ENCODE data around the gene PKD2.
"Not testable (repeated sequence)": the region's sequence is repeated elsewhere in the genome, so short reads cannot be mapped to it uniquely, and the experiment has no call there.

PKD2 gene

GRCh38 chr4:87986508-87986907 lies 20.9 kb upstream of the PKD2 start:
- WGBS, 2 experiments (ENCODE audit: insufficient coverage in 2 of 2): 80 to 89% methylated on average over 6 of the region's 9 CpGs
- H3K36me3 ChIP-seq (ENCODE audit: control insufficient read depth, insufficient read depth, low read length): peaks cover 2% of the 10 kb centered on the region

GRCh38 chr4:87989765-87990164 lies 17.7 kb upstream of the PKD2 start:
- Histone ChIP-seq H3K9me3 (ENCODE audit: control insufficient read depth, low read length) (no peaks in the 10 kb centered on the region), H3K4me1 (ENCODE audit: control insufficient read depth, insufficient read depth, low read length, poor library complexity, severe bottlenecking) (no peaks in the 10 kb centered on the region), H3K4me3 (ENCODE audit: extremely low read depth, insufficient read depth, low read length, poor library complexity, severe bottlenecking) (no peak overlapping the region), H3K27ac (ENCODE audit: low read depth, low read length, severe bottlenecking) (no peak overlapping the region), H3K36me3 (ENCODE audit: control insufficient read depth, insufficient read depth, low read length) (no peaks in the 10 kb centered on the region)
- 45 to 90% methylated on average over 2 to 3 of the region's 4 CpGs for WGBS, 2 experiments (ENCODE audit: insufficient coverage in 2 of 2)

More at GRCh38 chr4:87986508-87986907, 20.9 kb upstream of the PKD2 start:
- no peak overlapping the region for H3K27ac ChIP-seq (ENCODE audit: low read depth, low read length, severe bottlenecking)
- H3K9me3 ChIP-seq (ENCODE audit: control insufficient read depth, low read length): no peaks in the 10 kb centered on the region
- H3K4me1 ChIP-seq (ENCODE audit: control insufficient read depth, insufficient read depth, low read length, poor library complexity, severe bottlenecking): no peaks in the 10 kb centered on the region
- no peak overlapping the region for H3K4me3 ChIP-seq (ENCODE audit: extremely low read depth, insufficient read depth, low read length, poor library complexity, severe bottlenecking)

- Histone ChIP-seq H3K4me3 (ENCODE audit: extremely low read depth, insufficient read depth, low read length, poor library complexity, severe bottlenecking) (no peak overlapping the region), H3K4me1 (ENCODE audit: control insufficient read depth, insufficient read depth, low read length, poor library complexity, severe bottlenecking) (no peaks in the 10 kb centered on the region), H3K9me3 (ENCODE audit: control insufficient read depth, low read length) (no peaks in the 10 kb centered on the region), H3K36me3 (ENCODE audit: control insufficient read depth, insufficient read depth, low read length) (no peaks in the 10 kb centered on the region), H3K27ac (ENCODE audit: low read depth, low read length, severe bottlenecking) (no peak overlapping the region)
- WGBS, 2 experiments (ENCODE audit: insufficient coverage in 2 of 2): 40 to 50% methylated on average over 1 of the region's 3 CpGs
These were observed 12.0 kb upstream of the PKD2 start for GRCh38 chr4:87995435-87995834.

- WGBS, 2 experiments (ENCODE audit: insufficient coverage in 2 of 2): no CpG with 5 or more reads among the region's 2 CpGs
- not testable (repeated sequence) for H3K9me3 ChIP-seq (ENCODE audit: control insufficient read depth, low read length); H3K4me1 ChIP-seq (ENCODE audit: control insufficient read depth, insufficient read depth, low read length, poor library complexity, severe bottlenecking); H3K27ac ChIP-seq (ENCODE audit: low read depth, low read length, severe bottlenecking); H3K4me3 ChIP-seq (ENCODE audit: extremely low read depth, insufficient read depth, low read length, poor library complexity, severe bottlenecking); H3K36me3 ChIP-seq (ENCODE audit: control insufficient read depth, insufficient read depth, low read length)
These were observed 8.2 kb upstream of the PKD2 start for GRCh38 chr4:87999191-87999691.

GRCh38 chr4:88001871-88002270 lies 5.6 kb upstream of the PKD2 start:
- Histone ChIP-seq H3K9me3 (ENCODE audit: control insufficient read depth, low read length) (no peaks in the 10 kb centered on the region), H3K4me1 (ENCODE audit: control insufficient read depth, insufficient read depth, low read length, poor library complexity, severe bottlenecking) (peaks cover 9% of the 10 kb centered on the region), H3K4me3 (ENCODE audit: extremely low read depth, insufficient read depth, low read length, poor library complexity, severe bottlenecking) (no peak overlapping the region), H3K36me3 (ENCODE audit: control insufficient read depth, insufficient read depth, low read length) (no peaks in the 10 kb centered on the region), H3K27ac (ENCODE audit: low read depth, low read length, severe bottlenecking) (no peak overlapping the region)
- WGBS, 2 experiments (ENCODE audit: insufficient coverage in 2 of 2): 94% methylated on average over 2 of the region's 3 CpGs; no CpG with 5 or more reads in 1 of the 2 experiments

GRCh38 chr4:88002786-88003185 lies 4.6 kb upstream of the PKD2 start:
- H3K9me3 ChIP-seq (ENCODE audit: control insufficient read depth, low read length): no peaks in the 10 kb centered on the region
- H3K4me3 ChIP-seq (ENCODE audit: extremely low read depth, insufficient read depth, low read length, poor library complexity, severe bottlenecking): no peak overlapping the region
- peaks cover 9% of the 10 kb centered on the region for H3K4me1 ChIP-seq (ENCODE audit: control insufficient read depth, insufficient read depth, low read length, poor library complexity, severe bottlenecking)
- WGBS, 2 experiments (ENCODE audit: insufficient coverage in 2 of 2): no CpG with 5 or more reads among the region's 4 CpGs
- no peaks in the 10 kb centered on the region for H3K36me3 ChIP-seq (ENCODE audit: control insufficient read depth, insufficient read depth, low read length)
- no peak overlapping the region for H3K27ac ChIP-seq (ENCODE audit: low read depth, low read length, severe bottlenecking)

- H3K27ac ChIP-seq (ENCODE audit: low read depth, low read length, severe bottlenecking): no peak overlapping the region
- no peak overlapping the region for H3K4me3 ChIP-seq (ENCODE audit: extremely low read depth, insufficient read depth, low read length, poor library complexity, severe bottlenecking)
- no peaks in the 10 kb centered on the region for H3K9me3 ChIP-seq (ENCODE audit: control insufficient read depth, low read length)
- 62 to 93% methylated on average over 2 of the region's 3 CpGs for WGBS, 2 experiments (ENCODE audit: insufficient coverage in 2 of 2)
- H3K36me3 ChIP-seq (ENCODE audit: control insufficient read depth, insufficient read depth, low read length): no peaks in the 10 kb centered on the region
- H3K4me1 ChIP-seq (ENCODE audit: control insufficient read depth, insufficient read depth, low read length, poor library complexity, severe bottlenecking): peaks cover 9% of the 10 kb centered on the region
These were observed 4.2 kb upstream of the PKD2 start for GRCh38 chr4:88003261-88003660.

GRCh38 chr4:88005076-88005475 lies 2.4 kb upstream of the PKD2 start:
- 100% methylated on average over 1 to 2 of the region's 2 CpGs for WGBS, 2 experiments (ENCODE audit: insufficient coverage in 2 of 2)
- no peaks in the 10 kb centered on the region for H3K36me3 ChIP-seq (ENCODE audit: control insufficient read depth, insufficient read depth, low read length)
- peaks cover 17% of the 10 kb centered on the region for H3K4me1 ChIP-seq (ENCODE audit: control insufficient read depth, insufficient read depth, low read length, poor library complexity, severe bottlenecking)
- no peak overlapping the region for H3K4me3 ChIP-seq (ENCODE audit: extremely low read depth, insufficient read depth, low read length, poor library complexity, severe bottlenecking)
- H3K27ac ChIP-seq (ENCODE audit: low read depth, low read length, severe bottlenecking): no peak overlapping the region
- no peaks in the 10 kb centered on the region for H3K9me3 ChIP-seq (ENCODE audit: control insufficient read depth, low read length)

GRCh38 chr4:88005946-88006345 lies 1.5 kb upstream of the PKD2 start:
- Histone ChIP-seq H3K9me3 (ENCODE audit: control insufficient read depth, low read length) (no peaks in the 10 kb centered on the region), H3K36me3 (ENCODE audit: control insufficient read depth, insufficient read depth, low read length) (no peaks in the 10 kb centered on the region), H3K4me1 (ENCODE audit: control insufficient read depth, insufficient read depth, low read length, poor library complexity, severe bottlenecking) (peaks cover 24% of the 10 kb centered on the region), H3K27ac (ENCODE audit: low read depth, low read length, severe bottlenecking) (no peak overlapping the region), H3K4me3 (ENCODE audit: extremely low read depth, insufficient read depth, low read length, poor library complexity, severe bottlenecking) (no peak overlapping the region)
- 83 to 96% methylated on average over 9 of the region's 10 CpGs for WGBS, 2 experiments (ENCODE audit: insufficient coverage in 2 of 2)

GRCh38 chr4:88006956-88007303 lies 505 bp upstream of the PKD2 start:
- H3K27ac ChIP-seq (ENCODE audit: low read depth, low read length, severe bottlenecking): peak overlapping the region; percentile 23
- H3K9me3 ChIP-seq (ENCODE audit: control insufficient read depth, low read length): no peaks in the 10 kb centered on the region
- H3K4me1 ChIP-seq (ENCODE audit: control insufficient read depth, insufficient read depth, low read length, poor library complexity, severe bottlenecking): peaks cover 24% of the 10 kb centered on the region
- peaks cover 1% of the 10 kb centered on the region for H3K36me3 ChIP-seq (ENCODE audit: control insufficient read depth, insufficient read depth, low read length)
- 34 to 40% methylated on average over 5 to 10 of the region's 10 CpGs for WGBS, 2 experiments (ENCODE audit: insufficient coverage in 2 of 2)
- H3K4me3 ChIP-seq (ENCODE audit: extremely low read depth, insufficient read depth, low read length, poor library complexity, severe bottlenecking): peak overlapping the region; percentile 69

- Histone ChIP-seq H3K9me3 (ENCODE audit: control insufficient read depth, low read length) (no peaks in the 10 kb centered on the region), H3K4me3 (ENCODE audit: extremely low read depth, insufficient read depth, low read length, poor library complexity, severe bottlenecking) (peak overlapping the region; percentile 69), H3K36me3 (ENCODE audit: control insufficient read depth, insufficient read depth, low read length) (peaks cover 4% of the 10 kb centered on the region), H3K27ac (ENCODE audit: low read depth, low read length, severe bottlenecking) (peak overlapping the region; percentile 17), H3K4me1 (ENCODE audit: control insufficient read depth, insufficient read depth, low read length, poor library complexity, severe bottlenecking) (peaks cover 24% of the 10 kb centered on the region)
- 0 to 1% methylated on average over 33 to 46 of the region's 51 CpGs for WGBS, 2 experiments (ENCODE audit: insufficient coverage in 2 of 2)
These were observed 797 bp downstream of the PKD2 start for GRCh38 chr4:88008122-88008742.

All from mesodermal cell (in vitro differentiated cells).